GM19324 (cell line): ENCODE measurements around the gene SNX12.

Experiments
- ATAC-seq: cut with Tn5 transposase; IDR thresholded peaks from one replicate; pipeline ENCODE4 v1.9.1; 2021; ENCODE audit warnings: mild to moderate bottlenecking, moderate library complexity; ENCODE audit not compliant: unreplicated experiment, low FRiP score

Gene SNX12

GRCh38 chrX:71068044-71068918, at the start of gene SNX12:
SNX12 (minus strand) TSS chrX:71068334; CDS start chrX:71068306, 28 bp downstream.
- peak; percentile 97 for ATAC-seq

GRCh38 chrX:71117358-71117757, 49.2 kb upstream of the SNX12 start:
- ATAC-seq = no peak

GRCh38 chrX:71111921-71112431, 43.8 kb upstream of the SNX12 start:
- ATAC-seq = peak; percentile 7

- ATAC-seq = peak; percentile 85
These were observed 43.2 kb upstream of the SNX12 start, which contains the start of gene IL2RG for GRCh38 chrX:71111141-71111843. IL2RG (minus strand) TSS chrX:71111577; CDS start chrX:71111539, 38 bp downstream.

GRCh38 chrX:71109051-71109450, 40.9 kb upstream of the SNX12 start:
- ATAC-seq = no peak

GRCh38 chrX:71107762-71108360, 39.7 kb upstream of the SNX12 start:
- ATAC-seq = no peak

DNA sequence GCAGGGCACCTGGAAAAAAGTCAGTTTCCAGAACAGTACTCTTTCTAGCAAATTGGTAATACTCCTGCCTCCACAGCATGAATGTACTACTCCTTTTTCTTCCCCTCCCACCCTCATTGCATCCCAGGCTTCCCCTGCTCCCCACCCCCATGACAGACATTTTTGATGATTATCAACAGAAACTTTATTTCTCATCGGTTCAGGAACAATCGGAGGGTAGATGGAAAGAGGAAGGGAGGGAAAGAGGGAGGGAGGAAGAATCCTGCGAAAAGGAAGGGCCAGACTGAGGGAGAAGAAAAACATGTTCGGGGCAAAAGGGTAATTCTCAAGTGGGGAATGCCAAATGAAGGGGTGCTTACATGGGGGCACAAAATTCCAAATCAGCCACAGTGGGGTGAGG, 39.1 kb upstream of the SNX12 start:
- no peak for ATAC-seq

GRCh38 chrX:71106427-71106826, 38.3 kb upstream of the SNX12 start, which contains the start of gene CXorf65:
CXorf65 (minus strand) TSS chrX:71106740; CDS start chrX:71106556, 184 bp downstream.
- ATAC-seq = no peak

- no peak for ATAC-seq
These were observed 37.5 kb upstream of the SNX12 start for GRCh38 chrX:71105628-71106027.

DNA sequence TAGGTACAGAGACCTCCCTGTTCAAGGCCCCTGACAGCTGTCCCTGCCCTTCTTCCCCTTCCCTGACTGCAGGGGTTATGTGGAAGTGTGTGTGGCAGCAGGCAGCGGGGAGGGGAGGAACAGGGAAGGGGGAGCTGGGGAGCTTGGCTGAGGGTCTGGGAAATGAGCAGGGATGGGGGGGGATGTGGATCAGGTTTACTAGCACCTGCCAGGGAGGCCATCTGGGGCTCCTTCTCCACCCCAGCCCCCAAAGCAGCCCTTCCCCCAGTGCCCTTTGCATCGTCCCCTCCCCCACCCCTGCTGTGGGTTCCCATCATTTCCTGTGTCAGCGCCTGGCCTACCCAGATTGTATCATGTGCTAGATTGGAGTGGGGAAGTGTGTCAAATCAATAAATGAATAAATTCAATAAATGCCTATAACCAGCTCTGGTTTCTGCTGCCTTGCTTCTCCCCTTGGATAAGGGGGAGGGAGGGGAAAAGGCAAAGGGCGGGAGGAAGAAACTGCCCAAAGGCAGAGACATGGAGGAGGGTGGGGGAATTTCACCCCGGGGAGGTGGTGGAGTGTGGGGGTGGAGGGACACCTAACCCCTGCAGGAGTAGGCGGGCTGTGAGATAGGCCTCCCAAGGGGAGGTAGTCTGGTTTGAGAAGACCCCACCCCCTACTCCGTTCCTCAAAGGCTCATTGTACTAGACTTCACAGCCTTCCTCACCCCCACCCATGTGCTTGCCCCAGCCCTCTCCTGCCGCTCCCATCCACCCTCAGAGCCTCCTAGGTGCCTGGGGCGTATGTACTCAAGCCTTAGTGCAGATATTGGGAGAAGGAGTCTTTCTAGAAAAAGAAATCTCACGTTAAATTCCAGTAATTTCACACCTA, 35.2 kb upstream of the SNX12 start:
- ATAC-seq = no peak

- no peak for ATAC-seq
These were observed 34.2 kb upstream of the SNX12 start for GRCh38 chrX:71102292-71102691.

DNA sequence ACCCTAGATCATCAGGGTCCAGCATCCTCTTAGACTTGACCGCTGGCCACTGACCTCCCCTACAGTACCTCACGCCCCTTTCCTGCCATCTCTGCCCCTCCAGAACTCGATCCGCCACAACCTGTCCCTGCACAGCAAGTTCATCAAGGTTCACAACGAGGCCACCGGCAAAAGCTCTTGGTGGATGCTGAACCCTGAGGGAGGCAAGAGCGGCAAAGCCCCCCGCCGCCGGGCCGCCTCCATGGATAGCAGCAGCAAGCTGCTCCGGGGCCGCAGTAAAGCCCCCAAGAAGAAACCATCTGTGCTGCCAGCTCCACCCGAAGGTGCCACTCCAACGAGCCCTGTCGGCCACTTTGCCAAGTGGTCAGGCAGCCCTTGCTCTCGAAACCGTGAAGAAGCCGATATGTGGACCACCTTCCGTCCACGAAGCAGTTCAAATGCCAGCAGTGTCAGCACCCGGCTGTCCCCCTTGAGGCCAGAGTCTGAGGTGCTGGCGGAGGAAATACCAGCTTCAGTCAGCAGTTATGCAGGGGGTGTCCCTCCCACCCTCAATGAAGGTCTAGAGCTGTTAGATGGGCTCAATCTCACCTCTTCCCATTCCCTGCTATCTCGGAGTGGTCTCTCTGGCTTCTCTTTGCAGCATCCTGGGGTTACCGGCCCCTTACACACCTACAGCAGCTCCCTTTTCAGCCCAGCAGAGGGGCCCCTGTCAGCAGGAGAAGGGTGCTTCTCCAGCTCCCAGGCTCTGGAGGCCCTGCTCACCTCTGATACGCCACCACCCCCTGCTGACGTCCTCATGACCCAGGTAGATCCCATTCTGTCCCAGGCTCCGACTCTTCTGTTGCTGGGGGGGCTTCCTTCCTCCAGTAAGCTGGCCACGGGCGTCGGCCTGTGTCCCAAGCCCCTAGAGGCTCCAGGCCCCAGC, 32.7 kb upstream of the SNX12 start:
- ATAC-seq = no peak

GRCh38 chrX:71099736-71100135, 31.6 kb upstream of the SNX12 start:
- ATAC-seq = no peak

- ATAC-seq = no peak
These were observed 30.9 kb upstream of the SNX12 start for GRCh38 chrX:71098951-71099506.

DNA sequence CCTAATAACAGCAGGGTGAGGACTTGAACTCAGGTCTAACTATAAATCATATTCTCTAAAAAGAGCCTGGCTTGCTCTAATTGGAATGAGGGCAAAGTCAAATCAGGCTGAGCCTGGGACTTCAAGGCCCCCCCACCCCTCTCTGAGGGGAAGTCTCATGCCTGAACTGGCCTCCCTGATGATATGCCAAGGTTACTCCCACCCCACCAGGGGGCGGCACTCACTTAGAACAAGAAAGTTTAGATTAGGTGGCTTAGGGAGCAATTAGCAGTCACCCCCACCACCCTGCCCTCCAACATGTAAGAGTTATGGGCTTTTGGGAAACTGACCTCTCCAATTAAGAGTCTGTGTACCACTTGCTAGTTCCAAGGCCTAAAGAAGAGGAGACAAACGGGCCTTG, 30.2 kb upstream of the SNX12 start:
- ATAC-seq = no peak

DNA sequence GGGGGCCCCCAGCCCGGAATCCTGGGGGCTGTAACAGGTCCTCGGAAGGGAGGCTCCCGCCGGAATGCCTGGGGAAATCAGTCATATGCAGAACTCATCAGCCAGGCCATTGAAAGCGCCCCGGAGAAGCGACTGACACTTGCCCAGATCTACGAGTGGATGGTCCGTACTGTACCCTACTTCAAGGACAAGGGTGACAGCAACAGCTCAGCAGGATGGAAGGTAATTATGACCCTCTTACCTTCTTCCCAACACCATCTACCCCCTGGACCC, 28.6 kb upstream of the SNX12 start:
- ATAC-seq = no peak

DNA sequence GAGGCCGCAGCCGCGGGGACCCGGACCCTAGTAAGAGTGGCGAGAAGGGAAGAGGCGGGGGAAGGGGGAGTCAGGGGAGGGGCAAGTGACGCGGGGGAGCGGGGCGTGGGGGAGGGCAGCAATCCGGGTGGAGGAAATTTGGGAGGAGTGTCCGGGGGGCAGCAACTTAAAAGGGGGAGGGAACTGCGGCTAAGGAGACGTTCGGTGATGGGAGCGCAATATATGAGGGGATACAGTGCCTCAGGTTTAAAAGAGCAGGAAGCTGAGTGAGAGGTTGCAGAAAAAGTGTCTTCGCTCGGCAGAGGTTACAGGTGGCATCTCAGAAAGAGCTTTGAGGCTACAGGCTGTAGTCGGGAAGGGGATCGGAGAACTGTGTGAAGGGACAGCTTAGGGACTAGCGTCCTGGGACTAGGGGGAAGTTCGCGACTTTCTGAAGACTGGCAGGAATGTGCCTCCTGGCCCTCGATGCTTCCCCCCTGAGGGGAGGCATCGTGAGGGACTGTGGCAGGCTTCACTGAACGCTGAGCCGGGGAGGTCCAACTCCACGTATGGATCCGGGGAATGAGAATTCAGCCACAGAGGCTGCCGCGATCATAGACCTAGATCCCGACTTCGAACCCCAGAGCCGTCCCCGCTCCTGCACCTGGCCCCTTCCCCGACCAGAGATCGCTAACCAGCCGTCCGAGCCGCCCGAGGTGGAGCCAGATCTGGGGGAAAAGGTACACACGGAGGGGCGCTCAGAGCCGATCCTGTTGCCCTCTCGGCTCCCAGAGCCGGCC, 28.0 kb upstream of the SNX12 start:
- ATAC-seq = peak; percentile 19

DNA sequence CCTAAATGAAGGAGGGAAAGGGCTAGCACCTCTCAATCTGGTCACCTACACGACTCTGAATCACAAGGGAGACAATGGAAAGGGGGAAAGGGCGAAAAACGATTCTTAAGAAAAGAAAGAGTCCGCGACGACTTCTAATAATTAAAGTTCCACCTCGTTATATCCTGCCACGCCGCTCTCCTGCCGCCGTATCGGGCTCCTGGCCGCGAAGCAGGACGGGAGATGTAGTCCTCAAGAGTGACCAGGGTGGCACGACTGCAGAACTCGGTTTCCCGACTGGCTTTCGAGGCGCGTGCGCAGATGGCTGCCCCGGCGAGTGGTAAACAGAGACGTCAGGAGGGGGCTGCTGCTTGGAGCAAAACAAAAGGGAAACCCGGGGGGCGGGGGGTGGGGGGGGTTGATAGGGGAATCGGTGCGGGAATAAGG, 27.4 kb upstream of the SNX12 start, which contains the start of gene FOXO4:
TSS of gene FOXO4 (plus strand) at position 297 of the 426 bp plus-strand sequence. CDS start 678 bp downstream, outside the sequence.
- ATAC-seq = peak; percentile 82
